ENCODE measurements around the gene FHL2.
A peak's percentile ranks its signal among the peaks of the same experiment; 100 is the strongest.
"Not testable (repeated sequence)": the region's sequence is repeated elsewhere in the genome, so short reads cannot be mapped to it uniquely, and the experiment has no call there.

FHL2 gene

DNA sequence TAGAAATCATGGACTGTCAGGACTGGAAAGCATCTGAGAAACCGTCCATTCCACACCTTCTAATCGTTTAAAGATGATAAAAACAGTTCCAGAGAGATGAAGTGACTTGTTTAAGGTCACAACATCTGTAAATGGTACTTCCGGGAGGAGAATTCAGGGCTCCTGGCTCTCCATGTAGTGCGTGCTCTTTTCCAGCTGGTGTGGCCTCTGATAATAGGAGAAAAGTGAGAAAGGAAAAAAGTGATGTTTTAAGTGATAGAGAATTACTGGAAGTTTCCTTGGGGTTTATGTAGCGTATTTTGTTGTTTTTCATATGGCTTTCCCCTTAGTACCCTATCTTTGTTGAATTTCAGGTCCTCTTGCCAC, 60.8 kb downstream of the FHL2 start:
- DNase-seq (ENCODE audit: low spot score) = no peak

DNA sequence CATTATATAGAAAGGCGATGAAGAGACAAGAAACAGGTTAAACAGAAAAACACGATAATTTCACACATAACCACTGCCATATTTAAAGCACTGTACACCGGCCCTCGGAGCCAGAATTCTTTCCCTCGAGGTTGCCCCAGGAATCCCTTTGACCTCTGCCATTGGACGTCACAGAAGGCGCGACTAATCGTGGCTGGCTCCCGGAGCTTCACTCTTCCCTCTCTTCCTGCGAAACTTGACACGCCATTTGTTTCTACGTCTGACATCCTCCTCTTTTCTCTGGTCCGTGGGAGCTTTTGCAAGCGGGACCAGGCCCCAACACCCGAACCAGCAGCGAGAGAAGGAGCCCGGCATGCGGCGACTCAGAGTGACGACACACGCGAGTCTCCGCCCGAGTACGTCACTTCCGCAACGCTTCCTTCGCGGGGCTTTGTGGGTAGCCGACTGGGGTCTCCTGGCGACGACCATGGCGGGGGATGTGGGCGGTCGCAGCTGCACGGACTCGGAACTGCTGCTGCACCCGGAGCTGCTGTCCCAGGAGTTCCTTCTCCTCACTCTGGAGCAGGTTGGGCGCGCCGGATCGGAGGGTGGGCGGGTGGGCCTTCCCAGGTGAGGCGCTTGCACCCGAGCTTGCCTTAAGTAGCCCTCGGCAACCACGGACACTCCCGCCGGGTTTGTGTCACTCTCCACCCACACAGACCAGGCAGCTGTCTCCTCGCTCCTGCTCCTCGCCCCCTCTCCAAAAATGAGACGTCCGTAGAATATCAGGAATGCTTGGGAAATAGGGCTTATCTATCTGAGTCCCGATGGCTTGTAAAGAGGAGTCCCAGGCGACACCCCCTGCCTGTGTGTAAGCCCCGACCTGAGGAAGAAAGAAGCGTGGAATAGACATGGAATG, 61.5 kb downstream of the FHL2 start, which contains the start of gene C2orf49:
C2orf49 (plus strand) TSS at position 419 of the 898 bp plus-strand sequence; CDS start at position 467, 48 bp downstream.
- peak; percentile 92 for DNase-seq (ENCODE audit: low spot score)

DNA sequence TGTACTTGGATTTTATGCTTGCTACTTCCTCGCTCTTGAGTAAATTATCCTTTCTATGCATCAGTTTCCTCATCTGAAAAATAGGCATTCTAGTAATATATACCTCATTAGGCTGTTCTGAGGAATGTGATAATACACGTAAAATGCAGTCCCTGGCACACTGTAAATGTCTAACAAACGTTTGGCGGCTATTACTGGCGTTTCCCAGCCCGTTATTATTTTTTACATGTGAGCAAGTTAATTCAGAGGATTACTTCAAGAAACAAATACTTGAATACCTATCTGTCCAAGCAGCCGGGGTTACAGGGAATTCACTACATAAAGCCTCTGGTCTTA, 62.1 kb downstream of the FHL2 start:
- no peak for DNase-seq (ENCODE audit: low spot score)

DNA sequence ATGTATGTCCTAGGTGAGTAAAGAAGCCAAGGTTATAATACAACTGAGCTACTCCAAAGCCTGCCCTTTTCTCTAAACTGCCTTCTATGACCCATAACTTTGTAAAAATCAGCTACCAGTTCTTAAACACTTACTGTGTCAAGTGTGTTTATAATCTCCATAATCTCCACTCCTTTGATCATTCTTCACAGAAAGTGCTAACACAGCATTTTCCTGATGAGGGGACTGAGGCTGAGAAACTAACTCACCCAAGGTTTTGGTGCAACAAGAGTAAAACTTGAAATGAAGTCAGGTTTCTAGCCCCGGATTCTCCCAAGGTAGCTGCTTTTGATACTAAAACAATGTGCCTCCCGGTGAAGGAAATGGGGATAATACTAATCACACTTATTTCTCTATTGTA, 63.4 kb downstream of the FHL2 start:
- DNase-seq (ENCODE audit: low spot score) = no peak

DNA sequence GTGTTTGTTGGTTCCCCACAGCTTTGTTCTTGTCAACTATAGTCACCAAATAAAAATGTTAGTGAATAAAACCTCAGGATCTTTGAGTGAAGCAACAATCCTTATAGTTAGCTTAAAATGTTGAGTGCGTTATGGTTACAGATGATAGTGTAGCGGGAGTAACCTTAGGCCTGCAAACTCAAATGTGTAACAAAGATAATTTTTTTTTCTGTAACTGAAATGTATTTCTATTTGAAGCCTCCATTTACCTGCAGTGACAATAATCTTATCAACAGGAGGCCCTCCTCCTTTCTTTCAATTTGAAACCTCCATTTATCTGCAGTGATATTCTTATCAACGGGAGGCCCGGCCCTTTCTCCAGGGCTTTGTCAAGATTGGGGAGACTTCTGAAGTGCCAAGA, 64.6 kb downstream of the FHL2 start:
- DNase-seq (ENCODE audit: low spot score) = no peak

DNA sequence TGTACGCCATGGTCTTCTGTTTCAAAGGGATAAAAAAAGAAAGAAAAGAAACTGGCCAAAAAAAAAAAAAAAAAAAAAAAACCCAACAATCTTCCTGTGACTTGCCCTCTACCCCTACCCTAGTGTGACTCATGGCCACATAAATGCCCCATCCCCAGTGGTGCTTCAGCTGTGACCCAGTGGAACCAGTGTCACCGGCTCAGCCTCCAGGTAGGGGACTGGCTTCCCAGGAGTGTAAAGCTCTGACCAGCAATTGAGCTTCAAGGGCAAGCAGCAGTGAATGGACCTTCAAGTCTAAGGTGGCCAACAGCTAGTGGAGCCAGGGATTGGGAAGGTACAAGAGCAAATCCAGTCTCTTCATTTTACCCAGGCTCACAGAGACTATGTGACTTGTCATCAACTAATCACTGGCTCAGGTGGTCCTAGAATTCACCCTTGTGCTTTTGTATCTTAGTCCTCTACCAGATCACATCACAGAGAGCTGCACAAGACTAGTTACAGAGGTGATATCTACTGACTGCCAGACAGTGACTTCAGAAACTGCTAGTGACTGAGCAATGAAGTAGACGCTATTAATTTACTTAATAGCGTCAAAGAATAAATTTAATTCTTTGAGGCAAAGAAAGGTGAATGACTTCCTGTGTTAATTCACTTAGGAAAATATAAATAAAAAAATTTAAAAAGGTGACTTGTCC, 68.0 kb downstream of the FHL2 start:
- DNase-seq (ENCODE audit: low spot score) = no peak

DNA sequence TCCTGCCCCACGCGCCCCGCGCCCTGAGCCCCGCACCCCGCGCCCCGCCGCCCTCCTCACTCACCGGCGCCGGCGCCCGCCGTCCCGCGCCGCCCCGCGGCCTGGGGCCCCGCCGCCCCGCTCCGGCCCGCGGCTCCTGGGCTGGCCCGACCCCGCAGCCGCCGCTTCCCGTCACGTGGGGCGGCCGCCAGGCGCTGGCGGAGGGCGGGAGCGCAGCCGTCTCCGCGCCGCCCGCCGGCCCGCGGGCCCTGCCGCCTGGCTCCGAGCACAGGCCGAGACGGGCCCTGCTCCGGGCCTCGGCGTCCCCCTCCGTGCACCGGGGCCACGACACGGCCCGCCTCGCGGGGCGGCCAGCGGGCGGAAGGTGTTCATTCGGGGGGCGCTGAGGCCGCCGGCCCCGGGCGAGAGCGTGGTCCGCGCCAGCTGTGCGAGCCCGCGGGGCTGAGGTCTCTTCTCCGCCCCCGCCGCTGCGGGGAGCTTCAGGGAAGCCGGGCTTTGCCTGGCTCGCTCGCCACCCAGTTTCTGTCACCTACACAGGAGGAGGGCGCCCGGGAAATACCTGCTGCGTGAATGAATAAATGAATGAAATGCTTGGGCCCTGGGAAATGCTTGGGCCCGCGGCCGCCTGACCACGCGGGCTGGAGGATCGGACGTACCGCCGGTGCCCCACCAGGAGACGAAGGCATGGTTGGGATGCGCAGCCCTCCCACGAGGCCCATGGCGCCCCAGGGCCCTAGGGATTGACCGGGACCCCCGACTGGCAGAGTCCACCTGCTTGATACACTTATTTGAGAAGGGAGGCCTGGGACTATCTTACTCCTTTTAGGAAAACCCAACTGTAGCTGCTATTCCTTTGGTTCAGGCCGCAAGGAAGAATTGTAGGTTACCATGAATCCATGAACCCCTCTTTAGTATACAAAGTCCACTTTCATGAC, 69.0 kb downstream of the FHL2 start, which contains the start of gene TGFBRAP1:
TGFBRAP1 (minus strand) TSS at position 175 of the 935 bp plus-strand sequence. CDS start 21,434 bp downstream, outside the sequence.
- DNase-seq (ENCODE audit: low spot score) = peak; percentile 27

DNA sequence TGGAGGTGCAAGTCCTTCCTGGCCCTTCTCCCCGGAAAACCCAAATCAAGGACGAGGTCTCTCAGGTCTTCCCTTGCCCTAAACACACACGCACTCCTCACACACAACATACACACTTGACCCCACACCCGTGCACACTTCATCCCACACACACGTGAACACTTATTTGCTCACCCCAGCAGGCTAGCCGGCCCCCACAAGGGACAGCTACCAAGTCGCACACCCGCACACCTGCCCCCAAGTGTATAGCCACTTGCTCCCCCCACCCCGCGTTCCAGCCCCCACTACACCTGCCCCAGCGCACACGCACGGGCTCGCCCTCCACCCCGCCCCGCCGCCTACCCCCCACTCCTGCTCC, 69.7 kb downstream of the FHL2 start:
- DNase-seq (ENCODE audit: low spot score) = no peak

DNA sequence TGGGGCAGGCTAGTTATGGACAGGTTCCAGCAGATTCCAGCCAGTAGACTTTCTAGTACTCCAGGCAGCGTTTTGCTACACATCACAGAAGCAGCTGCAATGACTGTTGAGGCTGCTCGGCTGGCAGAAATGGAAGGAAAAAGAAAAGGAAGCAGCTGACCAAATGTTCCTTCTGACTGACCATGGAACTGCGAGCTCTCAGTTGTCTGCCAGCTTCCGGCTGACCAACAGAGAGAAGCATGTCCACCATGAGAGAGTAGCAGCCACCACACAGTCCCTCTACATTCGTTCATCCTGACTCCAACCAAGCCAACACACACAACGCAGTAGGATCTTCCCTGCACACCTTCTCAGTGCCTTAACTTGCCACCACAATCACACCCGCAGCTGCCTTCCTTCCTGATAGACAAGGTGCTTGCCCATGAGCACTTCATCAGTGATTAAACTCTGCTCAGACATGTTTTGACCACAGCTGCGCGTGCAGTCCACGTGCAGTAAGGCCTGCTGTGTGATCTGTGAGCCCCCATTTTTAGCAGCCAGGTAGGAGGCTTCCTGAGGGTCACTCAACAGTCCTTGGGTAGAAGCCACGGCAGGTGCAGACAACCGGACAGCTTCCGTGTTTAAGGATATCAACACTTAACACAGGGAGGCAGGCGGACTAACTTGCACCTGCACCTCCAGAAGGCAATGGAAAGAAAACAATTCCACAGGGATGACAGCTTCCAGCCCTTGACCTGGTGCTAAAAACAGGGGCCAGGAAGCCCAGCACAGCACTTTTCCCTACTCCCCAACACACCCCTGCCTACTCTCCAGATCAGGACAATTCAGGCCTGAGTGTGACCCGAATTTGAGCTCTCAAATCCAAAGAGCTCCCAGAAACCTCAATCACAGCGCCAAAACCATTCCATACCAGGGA, 70.3 kb downstream of the FHL2 start:
- DNase-seq (ENCODE audit: low spot score) = no peak

DNA sequence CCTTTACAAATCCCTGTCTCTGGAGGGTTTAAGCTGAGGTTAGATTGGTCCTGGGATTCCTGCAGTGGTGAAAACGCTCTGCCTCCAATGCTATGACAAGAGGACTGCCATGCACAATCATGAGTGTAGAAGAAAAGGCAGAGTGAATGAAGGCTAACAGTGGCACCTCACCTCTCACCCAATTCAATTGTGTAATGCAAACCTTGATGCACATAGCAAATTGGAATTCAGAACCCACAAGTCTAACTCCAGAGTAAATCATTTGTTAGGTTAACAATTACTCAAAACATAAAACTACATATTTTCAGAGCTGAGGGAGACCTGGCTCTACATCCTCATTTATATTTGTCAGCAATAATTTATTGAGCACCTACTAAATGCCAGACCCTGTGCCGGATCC, 71.2 kb downstream of the FHL2 start:
- DNase-seq (ENCODE audit: low spot score) = no peak

DNA sequence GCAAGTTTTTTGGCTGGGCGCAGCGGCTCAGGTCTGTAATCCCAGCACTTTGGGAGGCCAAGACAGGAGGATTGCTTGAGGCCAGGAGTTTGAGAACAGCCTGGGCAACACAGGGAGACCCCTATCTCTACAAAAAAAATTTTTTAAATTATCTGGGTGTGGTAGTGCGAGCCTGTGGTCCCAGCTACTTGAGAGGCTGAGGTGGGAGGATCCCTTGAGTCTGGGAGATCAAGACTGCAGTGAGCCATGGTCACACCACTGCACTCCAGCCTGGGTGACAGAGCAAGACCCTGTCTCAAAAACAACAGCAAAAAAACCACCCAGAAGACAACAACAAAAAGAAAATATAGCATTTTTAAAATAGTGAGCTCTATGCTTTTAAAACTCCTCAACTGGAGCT, 71.6 kb downstream of the FHL2 start:
- DNase-seq (ENCODE audit: low spot score) = not testable (repeated sequence)

DNA sequence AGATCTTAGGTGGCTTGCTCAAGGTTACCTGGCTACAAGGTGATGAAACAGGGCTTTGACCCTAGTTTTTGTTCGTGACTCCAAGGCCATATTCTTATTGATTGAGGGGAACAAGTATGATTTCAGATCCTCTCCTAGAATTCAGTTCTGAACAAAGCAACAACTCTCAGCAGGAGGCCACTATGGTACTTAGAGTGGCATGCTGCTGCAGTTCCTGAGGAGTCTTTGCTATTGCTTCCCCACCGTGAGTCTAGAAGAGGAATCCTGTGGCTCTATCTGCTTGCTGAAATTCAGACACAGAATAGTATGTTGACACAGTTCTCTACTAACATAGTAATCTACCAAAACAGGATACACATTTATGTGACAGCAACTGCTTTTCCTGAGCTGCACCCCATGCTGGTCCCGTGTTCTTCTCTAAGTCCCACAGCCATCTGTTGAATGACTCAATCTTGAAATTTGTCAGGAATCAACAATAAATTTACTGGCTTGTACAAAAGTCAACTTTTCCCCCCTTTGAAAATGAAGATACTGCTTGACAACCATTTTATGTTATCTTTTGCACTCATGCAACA, 73.4 kb downstream of the FHL2 start:
- no peak for DNase-seq (ENCODE audit: low spot score)

DNA sequence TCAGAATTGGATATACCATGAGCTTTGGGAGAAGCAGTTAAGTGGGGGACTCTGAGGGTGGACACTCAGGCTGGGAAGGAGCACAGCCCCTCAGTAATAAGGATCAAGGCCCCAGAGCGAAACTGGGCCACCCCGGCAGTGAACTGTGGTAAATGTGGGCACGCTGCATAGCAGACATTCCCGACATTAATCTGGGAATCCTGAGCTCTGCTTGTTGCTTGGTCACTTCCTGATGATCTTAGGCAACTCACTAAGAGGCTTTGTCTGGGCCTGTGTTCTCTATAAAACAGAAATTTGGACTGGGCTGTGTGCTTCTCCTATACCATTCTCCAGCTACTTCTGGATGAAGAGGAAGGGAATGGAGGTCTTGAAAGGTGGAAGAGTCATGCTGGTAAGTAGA, 74.1 kb downstream of the FHL2 start:
- DNase-seq (ENCODE audit: low spot score) = no peak

DNA sequence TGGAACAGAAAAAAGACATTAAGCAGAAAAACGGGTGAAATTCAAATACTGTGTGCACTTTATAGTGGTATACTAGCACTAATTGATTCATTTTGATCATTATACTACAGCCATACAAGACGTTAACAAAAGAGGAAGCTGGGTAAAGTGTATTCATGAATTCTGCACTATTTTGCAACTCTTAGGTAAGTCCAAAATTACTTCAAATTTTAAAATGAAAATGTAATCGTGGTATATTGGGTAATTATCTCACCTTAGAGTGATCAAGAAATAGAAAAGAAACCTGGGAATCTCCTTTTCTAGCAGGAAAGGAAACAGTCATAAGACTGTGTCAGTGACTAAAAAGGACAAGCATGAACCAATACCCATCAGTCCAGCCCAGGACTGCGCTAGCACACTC, 74.8 kb downstream of the FHL2 start:
- no peak for DNase-seq (ENCODE audit: low spot score)

DNA sequence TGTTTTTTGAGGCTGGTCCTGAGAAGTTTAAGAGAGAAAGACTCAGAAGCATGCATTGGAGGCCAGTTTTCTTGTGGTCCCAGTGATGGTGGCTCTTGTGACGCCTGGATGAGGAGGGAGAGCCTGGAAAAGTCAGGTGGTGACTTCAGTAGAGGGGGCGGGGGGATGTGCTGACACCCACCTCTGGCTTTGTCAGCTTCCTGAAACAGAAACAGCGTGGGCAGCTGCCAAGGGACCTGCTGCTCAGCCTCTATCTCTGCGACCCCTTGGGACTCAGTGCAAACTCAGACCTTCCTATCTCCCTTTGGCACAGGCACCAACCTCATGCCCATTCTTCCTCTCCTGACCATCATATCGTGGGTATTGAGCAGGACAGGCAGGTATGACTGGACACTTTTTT, 75.7 kb downstream of the FHL2 start:
- no peak for DNase-seq (ENCODE audit: low spot score)

DNA sequence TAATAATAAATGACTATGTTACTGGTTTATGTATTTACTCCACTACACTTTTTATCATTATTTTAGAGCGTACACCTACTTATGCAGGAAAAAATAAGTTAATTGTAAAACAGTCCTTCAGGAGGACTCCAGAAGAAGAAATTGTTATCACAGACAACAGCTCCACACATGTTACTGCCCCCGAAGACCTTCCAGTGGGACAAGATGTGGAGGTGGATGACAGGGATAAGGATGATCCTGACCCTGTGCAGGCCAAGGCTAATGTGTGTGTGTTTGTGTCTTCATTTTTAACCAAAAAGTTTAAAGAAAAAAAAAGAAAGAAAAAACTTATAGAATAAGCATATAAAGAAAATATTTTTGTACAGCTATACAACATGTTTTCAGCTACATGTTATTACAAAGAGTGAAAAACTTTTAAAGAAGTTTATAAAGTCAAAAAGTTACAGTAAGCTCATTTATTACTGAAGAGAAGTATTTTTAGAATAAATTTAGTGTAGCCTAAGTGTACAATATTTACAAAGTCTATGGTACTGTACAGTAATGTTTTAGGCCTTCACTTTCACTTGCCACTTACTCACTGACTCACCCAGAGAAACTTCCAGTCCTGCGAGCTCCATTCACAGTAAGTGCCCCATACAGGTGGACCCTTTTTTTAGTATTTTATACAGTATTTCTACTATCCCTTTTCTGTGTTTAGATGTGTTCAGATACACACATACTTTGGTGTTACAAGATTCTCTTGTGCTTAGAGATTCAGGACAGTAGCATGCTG, 76.8 kb downstream of the FHL2 start:
- no peak for DNase-seq (ENCODE audit: low spot score)

DNA sequence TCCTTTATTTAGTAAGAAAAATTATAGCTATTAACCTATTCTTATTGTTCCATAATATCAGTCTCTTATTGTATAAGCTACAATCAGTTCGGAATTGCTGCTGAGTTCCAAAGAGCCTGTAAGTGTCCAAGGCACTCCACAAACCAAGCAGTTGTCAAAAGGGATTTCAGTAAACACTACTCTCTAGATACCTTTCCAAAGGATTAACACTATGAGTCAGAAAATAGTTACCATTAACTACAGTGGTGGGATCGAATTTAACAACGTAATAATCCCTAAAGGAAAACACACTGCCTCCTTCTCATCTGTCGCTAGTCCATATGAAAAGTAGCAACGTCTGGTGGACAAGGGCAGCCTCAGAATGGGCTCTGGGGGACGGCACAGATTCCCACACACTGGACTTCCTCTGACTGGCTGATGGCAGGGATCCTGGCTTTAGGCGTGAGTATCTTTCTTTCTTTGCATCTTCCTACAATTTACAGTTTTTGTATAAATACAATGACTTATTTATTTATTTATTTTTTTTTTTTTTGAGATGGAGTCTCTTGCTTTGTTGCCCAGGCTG, 78.1 kb downstream of the FHL2 start:
- no peak for DNase-seq (ENCODE audit: low spot score)

DNA sequence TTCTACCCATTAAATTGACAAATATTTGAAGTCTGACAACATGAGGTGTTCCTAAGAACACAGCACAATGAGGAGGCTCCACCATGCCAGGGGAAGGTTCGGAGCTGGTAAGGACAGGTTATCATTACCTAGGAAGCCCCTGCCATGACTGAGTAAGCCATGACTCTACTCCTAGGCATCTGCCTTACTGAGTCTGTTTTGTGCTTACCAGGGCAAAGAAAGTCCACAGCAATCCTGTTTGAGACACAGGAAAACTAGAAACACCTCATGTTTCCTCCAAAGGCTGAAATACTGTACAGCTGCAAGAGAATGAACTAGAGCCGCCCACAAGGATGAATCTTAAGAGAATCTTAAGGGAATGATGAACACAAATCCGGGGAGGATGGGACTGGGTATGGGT, 80.9 kb downstream of the FHL2 start:
- DNase-seq (ENCODE audit: low spot score) = no peak

DNA sequence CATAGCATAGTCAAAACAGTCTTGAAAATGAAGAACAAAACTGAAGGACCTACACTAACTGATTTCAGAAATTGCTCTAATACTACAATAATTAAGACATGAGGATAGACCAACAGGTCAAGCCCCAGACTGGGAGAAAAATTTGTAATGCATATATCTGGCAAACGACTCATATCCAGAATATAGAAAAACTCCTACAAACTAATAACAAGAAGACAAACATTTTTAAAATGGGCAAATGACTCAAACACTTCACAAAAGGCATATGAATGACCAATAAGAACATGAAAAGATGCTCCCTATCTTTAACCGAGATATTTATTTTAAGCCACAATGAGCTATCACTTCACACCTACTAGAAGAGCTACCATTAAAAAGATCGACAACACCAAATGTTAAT, 83.5 kb downstream of the FHL2 start:
- no peak for DNase-seq (ENCODE audit: low spot score)

DNA sequence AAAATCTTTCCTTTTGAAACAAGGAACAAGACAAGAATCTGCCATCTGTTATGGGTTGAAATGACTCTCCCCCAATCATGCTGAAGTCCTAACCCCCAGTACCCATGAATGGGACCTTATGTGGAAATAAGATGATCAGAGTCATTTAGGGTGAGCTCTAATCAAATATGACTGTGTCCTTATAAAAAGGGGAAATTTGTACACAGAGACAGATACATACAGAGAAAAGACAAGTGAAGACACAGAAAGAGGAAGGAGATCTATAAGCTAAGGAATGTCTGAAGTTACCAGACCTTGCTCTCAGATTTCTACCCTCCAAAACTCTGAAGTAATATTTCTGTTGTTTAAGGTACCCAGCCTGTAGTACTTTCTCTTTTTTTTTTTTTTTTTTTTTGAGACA, 85.0 kb downstream of the FHL2 start:
- no peak for DNase-seq (ENCODE audit: low spot score)

All from hematopoietic multipotent progenitor cell treated with erythropoietin and hydrocortisone succinate and interleukin-3 and kit ligand, for 17 days (in vitro differentiated cells).